Stimulated activated CD4-positive, alpha-beta T cell treated with anti-CD3 and anti-CD28 coated beads, TNF-alpha, amount 100 ng/mL, for 4 hours (primary cell): ENCODE measurements around the gene PDE4D.

Source experiments
- DNase-seq, 3 experiments: peaks; one replicate each; pipeline ENCODE4 v3.0.0-alpha.2; 2020; ENCODE audit warnings: low read depth in 3 of 3

The PDE4D gene

DNA sequence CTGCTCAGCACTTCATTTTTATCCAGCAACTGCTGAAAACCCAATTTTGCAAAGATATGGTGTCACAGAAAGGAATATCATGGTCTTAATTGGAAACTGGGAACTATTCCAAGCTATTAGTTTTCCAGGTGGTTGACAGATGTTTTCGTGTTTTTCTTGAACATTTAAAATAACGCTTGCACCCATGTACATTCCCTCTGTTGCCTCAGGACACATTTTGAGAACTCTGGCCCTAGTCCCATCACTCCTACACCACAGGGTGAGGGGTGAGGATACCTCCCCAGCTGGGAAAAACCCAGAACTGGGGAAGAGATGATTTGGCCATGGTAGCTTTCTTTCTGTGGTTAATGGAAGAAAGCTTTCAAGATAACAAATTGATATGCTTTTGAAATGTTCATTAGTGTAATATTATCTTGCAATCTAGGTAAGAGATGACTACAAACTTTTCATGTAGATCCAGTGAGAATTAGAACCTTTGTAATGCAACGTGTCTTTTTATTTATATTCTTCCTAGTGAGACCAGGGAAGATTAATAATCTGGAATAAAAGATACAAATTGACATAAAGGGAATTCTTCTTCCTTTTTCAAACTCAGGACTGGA lies 683.7 kb downstream of the PDE4D start:
- no peak for DNase-seq

DNA sequence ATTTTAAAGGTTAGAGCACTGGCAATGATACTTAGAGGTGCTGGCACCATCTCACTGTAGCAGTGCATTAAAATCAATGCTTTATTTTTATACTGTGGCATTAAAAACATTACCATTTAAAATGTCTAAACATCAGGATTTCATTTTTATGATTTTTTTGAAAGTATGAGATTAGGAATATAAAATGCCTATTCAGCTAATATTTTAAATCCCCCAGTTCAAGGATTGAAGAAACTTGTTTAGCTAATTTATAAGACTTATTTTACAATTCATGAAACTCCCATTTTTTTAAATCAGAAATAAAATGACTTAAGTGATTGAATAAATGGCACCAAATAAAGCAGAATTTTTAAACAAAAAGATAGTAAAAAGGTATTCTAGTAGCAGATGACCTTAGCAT lies 685.1 kb downstream of the PDE4D start:
- DNase-seq, result no peak

DNA sequence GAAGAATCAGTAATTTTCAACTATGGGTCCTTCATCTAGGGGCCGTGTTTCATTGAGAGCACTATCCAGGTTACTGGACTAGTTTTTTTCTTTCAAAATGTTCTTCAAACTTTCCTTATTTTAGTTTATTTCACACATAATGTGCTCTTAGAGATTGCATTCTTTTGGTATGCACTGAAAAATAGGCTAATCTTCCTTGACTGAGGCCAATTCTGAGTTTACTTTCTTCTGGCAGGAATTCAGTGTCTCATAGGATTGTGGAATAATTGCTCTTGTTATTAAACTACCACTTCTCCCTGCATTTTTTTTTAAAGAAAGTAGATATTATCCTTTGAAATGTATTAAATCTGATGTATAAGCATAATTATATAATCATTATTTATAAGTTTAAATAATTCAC lies 686.1 kb downstream of the PDE4D start:
- no peak for DNase-seq

DNA sequence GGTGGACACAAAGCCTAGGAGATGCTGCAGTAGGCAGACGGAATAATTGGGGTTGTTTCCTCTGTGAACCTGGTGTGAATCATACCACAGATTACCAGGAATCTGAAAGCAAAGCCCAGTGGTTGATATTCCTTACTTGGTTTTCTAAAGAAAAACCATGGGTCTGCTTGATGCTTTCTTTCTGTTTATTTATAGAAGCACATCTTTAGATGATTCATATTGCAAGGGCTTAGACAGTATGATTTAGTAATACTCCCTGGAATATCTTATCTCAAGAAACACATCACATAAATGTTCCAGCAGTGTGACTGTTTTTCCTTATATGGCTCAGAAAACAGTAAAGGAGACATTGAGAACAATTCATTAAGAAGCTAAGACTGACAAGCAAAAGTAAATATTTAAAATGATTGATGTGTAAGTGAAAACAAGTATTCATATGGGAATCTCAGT lies 687.4 kb downstream of the PDE4D start:
- no peak for DNase-seq

DNA sequence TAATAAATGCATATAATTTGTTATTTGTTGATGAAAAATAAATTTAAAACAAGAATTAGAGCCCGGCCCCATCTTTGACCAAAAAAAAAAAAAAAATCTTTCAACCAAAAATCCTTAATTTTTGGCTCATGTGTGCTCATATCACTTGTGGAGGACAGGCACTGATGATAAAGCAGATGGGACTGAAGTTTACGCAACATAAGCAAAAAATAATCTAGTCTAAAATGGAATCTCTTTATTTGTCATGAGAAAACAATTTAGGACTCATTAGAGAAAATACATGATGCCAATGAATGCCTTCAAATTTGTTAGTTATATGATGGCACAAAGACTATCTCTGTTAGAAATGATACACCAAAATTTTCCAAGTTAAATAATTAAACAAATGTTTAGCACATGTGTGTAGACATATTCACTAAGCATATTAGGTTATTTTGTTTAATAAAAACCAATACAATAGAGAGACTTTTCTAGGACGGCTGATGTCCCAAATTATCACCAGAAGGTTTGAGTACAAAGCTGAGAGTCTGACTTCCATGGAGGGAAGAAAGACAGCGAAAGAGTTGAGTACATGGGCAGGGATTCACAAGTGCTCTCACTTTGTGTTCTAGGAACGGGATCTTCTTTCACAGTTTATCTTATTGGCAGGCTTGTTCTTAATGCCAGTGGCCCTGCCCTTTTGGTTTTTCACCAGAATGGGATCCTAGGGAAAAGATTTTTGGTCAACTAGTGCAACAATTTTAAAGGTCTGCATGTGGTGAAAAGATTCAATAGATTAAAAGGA lies 689.2 kb downstream of the PDE4D start:
- DNase-seq, result no peak

DNA sequence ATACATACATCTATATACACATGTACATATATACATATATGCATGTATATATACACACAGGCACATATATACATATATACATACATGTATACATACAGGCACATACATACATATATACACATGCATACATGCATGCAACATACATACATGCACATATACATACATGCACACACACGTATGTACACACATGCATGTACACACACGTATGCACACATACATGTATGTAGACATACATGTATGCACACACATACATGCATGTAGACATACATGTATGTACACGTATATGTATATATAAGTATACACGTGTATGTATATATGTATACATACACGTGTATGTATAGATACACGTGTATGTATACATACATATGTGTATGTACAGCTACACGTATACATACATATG lies 693.7 kb downstream of the PDE4D start:
- no peak for DNase-seq

DNA sequence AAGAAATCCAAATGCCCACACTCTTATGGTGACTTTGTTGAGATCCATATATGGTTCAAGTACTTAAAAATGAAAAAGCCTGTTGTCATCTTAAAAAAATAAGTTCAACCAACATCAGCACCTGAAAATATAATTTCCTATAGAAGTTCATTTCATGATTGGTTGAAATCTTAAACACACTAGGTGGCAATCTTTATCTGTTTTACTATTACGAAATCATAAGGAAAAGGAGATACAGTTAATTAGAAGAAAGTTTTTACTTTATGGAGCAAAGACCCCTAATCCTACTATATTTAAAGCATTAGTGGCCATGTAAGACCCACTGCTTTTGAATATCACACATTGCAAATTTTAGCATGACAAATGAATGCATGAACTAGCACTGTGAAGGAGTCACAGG lies 694.7 kb downstream of the PDE4D start:
- DNase-seq, result no peak

DNA sequence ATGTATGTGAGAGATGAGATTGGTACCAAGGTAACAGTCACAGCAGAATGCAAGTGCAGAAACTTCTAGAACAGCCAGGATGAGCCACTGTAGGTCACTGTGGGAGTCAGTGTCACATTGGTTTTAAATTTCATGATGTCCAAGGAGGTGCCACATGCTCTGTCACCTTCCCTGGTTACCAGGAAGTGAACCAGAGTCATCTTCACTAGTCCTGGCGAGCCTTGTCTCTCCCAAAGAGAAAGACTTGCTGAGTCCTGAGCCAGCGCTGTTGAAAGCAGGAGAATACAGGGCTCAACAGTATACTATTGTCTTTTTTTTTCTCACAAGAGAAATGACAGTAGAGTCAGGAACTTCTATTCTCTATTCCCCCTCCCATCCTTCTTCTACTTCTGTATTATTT lies 695.2 kb downstream of the PDE4D start:
- DNase-seq, result no peak

DNA sequence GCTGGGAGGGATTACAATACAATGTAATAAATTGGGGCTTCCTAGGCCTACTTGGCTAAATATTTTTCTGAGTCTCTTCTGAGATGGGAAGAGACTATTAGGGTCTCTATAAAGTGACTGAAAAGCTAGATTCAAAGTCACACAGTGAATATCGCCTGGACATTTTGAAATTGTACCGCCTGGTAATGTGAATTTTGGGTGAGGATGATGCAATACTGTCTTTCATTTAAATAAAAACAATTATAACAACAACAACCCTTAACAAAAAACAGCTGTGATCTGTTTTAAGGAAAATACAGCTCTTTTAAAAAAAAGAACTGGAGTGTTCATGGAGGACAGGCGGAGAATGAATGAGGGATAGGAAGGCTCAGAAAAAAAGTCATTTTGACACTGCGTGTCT lies 695.6 kb downstream of the PDE4D start:
- DNase-seq, result no peak

DNA sequence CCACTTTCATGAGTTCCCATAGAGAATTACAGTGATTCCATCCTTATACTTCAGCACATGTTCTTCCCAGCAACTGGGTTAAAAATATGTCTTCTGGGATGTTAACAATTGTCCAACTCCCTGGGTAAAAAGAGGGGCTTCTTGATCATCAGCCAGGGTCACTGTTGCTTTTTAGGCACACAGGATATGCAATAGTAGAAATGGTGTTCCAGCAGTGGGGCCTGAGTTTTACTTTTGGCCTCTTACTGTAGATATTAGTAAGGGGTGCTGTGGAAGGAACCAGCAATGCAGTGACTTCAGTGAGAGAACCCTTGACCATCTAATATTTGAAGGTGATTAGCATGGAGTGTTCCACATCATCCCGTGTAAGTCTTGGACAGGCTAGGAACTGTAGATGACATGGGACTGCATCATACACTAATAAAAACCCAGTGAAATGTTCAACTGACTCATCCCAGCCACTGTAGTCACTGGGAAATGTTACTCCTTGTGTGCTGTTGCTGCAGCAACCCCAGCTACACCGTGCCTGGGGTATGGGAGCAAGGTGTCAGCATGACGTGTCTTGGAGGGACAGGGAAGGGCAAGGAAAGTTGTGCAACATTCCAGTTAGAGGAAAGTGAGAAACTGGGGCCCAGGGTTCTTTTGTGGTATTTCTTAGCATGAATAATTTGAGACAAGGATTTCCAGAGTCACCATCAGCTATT lies 699.8 kb downstream of the PDE4D start:
- DNase-seq, result no peak

DNA sequence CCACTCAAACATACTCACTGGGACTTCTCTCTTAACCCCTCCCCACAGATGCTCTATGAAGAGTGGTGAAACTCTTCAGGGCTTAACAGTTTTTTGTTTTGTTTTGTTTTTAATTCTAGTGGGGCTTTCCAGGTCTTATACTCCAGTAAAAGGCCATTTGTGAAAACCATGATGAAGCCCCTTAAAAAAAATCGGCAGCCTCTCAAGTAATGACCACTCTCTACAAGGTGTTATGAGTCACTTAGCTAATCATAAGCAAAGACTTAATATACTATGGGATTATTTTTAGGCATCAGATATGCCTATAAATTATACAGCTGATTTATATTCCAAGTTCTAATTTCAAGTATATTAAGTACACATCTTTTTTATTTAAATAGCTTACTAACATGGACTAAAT lies 702.8 kb downstream of the PDE4D start:
- DNase-seq, result no peak

DNA sequence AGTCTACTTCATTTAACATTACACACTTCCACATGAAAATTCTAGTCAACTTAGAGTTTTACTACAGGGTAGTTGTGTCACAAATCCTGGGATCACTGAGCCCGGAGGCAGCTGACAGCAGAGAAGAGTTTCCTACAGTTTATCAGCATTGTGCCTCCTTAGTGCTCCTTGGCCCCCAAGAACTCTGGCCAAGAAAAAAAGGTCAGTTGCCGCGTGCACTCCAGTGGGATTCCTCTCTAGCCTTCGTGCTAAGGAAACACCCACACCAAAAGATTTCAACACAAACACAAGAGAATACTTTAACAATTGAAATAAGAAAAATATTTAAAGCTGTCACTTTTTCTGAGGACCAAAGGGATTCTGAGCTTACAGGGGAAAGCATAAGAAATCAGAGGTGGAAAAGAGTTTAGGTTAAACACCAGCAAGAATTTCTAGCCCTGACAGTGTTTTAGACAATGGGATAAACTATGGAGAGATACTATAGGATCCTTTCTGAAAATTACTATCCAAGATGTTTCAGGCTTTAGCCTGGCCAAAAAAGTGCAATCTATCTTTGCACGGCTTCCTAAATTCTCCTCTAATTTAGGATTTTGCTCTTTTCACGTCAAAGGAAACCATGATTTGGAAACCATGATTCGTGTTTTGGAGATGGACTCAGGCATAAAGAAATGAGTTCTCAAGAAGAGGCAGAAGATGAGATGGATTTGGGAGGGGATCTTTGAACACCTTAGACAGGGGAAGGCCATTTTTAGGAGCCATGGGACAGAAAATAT lies 703.9 kb downstream of the PDE4D start:
- DNase-seq, result no peak

DNA sequence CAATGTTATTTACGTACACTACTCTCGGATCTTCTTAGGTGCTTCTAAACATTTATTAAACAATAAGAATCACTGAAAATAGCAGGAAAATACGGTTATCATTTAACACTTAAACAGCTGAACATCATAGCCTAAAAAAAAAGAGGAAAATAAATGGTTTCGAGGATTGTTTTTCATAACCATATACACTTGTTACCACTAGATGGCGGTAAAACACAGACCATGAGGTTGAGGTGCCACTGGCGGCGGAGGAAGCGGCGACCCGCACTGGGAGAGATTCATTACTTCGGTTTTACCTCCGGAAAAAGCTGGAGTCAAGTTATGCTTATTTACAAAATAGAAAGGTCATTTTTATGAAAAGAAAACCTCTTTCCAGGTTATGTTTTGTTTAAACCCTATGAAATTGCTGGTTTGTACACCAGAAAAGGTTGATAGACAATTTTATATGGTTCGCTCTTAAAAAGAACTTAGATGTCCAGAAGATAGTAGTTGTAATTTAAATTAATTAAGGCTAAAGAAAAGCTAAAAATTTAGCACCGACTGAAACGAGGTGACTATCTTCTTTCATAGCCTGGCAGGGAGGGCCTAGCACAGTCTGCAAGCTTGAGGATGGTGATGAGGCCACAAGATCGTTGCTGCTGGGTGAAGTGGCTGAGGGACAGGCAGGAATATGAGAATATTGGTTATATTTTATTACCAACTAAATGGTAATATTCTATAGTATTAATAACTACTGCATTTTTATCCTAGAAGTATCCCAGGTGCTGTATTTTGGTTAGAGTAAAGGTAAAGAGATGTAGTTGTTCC lies 704.9 kb downstream of the PDE4D start:
- DNase-seq, result peak; percentile 15 to 28 (median 18)

DNA sequence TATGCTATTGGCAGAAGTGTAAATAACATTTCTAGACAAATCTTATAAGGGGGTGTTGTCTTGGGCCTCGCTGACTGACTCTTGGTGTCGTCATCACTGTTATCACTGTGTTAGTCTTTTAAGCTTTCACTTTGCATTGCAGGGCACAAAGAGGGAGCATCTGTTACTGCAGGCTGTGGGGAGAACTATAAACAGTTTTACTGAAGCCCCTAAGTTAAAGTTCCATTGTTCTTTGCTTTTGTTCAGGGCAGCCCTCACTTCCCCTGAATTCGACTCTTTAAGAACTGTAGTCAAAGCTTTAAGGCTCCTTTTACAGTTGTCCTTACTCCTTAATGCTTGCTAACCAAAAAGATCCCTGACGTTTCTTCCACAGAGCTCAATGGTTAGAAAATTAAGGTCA lies 705.7 kb downstream of the PDE4D start:
- DNase-seq, result no peak

DNA sequence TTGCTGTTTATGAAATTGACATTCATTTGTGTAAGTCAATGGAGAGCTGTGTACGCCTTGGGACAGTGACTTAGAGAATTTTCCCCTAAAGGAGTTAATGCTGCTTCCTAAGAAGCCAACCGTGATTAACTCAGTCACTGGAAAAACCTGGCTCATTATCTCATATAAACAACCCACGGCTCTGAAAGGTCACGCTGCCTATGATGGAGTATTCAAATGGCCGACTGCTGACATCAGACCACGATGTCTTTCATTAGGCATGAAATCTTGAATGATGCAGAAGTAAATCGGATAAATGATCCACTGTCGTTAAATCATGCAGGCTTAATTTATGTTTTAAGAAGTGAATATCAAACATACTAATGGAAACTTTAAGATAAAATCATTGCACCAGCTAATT lies 706.9 kb downstream of the PDE4D start:
- no peak for DNase-seq

DNA sequence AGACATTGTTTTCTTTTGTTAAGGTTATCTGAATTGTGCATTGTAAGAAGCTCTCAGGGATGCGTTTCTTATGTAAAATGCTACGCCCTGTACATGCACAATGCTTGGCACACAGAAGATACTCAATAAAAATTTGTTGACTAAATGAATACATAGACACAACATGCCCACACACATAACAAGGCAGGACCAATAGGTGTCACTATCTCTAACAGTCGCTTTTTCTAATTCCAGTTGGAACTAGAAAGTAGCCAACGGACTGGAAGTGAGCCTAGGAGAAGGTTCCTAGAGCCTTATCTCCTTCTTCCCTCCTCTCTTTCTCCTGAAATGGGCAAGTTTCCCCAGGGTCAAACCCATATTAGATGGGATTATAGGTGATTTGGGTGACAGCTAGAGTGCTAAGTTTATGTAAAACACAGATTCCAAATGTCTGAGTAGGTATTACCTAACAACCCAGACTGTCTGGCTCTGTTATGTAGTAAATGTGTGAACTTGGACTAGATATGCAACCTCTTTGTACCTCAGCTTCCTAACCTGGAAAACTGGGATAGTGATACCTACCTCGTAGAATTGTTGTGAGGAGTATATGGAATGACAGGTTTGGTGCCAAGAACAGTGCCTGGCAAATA lies 707.7 kb downstream of the PDE4D start:
- no peak for DNase-seq

DNA sequence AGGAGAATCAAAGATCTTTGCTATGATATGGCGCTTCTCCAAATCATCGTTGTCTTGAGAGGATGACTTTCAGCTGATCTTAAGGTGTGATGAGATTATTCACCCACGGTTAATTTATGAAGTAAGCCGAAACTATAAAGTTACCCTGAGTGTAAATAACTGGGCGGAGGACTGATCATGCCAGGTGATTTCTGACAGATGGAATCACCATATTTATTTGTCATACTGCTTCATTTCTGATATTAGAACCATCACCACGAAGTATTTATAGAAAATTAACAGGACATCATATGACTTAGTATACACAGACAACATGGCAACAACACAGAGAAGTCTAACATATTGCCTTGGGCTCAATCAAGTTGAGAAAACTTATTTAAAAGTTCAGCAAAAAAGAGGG lies 708.8 kb downstream of the PDE4D start:
- no peak for DNase-seq

DNA sequence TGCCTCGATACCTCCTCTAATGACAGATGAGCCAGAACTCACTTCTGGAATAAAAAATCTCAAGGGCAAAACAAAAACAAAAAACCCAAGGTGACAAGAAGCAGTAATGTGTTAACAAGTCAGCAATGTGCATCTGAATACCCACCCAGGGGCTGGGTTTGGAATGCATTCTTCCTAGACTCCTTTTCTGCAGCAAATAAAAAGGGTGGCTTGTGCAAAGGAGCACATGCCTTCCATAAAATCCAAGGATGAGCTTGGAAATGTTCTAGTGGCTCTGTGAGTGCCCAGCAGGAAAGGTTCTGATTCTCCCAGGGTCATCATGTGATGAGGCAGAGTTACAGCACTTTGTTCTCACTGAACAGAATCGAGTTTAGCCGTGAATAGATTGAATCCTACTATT lies 710.8 kb downstream of the PDE4D start:
- no peak for DNase-seq

DNA sequence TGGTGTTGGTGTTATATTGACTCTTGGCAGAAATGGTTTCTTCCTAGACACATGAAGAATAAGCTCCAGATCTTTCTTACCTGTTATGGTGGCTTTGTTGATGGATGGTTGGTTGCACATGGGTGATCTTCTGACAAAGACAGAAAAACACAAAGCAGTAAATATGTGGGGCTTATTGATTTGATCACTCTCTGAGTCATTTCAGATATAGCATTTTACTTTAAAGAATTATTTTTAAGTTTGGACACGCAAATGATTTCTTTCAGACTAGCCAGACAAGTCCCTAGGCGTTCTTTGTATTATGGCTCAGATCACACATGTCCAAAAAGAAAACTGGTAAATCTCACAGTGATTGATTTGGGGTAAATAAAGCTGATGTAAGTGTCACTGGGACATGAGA lies 713.0 kb downstream of the PDE4D start:
- no peak for DNase-seq

DNA sequence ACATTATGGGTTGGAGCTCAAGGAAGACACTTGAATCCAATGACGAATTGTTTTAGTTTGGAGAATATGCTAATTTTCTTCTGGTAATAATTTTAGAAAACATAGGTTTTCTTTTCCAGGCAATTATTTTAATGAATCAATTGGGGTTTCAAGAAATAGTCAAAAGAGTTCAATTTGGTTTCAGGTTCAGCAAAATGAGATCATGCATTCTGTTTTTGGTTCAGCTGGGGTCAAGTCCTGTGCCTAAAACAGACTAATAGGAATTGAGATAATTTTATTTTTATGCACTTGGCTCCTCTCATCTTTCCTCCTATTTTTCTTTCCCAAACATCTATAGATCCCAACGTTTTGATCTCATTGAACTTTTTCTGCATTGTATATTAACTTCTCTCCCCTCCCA lies 713.8 kb downstream of the PDE4D start:
- no peak for DNase-seq

DNA sequence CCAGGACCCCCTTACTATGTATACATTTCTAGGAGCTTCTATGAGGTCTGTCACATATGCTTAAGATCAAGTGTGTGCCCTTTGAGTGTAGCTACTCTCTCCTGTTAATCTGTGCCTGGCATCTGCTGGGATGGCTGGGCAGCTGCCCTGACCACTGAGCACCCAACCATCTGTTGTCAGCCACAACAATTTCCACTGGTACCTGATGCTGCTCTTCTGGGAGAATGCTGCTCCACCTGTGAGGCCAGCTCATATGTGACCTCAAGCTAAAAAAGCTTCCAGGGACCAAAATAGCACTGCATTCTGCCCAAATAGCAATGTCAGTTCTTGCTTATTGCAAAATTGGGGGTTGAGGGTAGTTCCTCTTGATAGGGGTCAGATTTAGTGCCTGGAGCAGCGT lies 715.0 kb downstream of the PDE4D start:
- no peak for DNase-seq
